Islet of Langerhans (tissue), 1 donor: ENCODE measurements around the gene MS4A5.

Experiments
- FAIRE-seq: peaks from one replicate; lab custom pipeline; 2011; peaks lifted over from hg19 to GRCh38; lab: Jason Lieb, UNC

Gene MS4A5

DNA sequence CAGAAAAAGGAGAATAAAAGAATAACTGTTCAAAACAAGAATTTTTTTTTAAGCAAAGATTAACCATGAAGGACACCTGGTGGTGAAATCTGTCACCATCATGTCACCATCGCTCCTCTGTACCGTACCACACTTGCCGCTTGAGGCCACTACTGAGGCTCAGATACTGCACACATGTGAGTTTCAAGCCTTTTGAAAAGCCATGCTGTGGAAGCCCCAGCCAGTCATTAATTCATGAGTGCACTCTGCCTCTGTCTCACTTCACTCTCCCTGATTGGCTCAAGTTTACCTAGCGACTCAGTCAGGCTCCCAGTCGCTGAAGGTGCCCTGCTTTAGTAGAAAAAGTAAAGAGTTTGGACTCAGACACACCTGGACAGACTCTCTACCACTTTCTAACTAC is 56.6 kb downstream of the MS4A5 start:
- no peak for FAIRE-seq

DNA sequence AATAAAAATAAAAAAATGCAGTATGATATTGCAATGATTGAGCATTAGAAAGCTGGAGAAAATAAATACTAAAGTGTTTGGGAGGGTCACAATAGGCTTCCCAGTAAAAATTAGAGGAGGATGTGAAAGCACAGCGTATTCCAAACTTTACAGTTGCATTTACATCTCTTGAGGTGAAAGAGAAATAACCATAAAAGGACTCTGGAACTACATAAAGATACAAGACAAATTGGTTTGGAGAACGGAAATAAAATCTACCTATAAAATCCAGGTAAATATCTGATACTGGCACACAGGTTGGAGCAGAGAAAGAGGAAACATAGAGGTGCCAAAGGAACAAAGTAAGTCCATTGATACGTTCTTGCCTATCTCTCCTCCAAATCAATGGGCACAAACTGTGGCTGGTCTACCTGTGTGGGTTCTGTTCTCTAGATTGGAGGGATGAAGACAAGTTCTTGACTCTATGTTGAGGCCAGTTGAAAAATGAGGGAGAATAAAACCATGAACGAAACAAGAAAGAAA is 63.2 kb downstream of the MS4A5 start, which contains the start of gene MS4A12:
MS4A12 (plus strand) TSS at position 291 of the 522 bp plus-strand sequence. CDS start 4,541 bp downstream, outside the sequence.
- FAIRE-seq: no peak

DNA sequence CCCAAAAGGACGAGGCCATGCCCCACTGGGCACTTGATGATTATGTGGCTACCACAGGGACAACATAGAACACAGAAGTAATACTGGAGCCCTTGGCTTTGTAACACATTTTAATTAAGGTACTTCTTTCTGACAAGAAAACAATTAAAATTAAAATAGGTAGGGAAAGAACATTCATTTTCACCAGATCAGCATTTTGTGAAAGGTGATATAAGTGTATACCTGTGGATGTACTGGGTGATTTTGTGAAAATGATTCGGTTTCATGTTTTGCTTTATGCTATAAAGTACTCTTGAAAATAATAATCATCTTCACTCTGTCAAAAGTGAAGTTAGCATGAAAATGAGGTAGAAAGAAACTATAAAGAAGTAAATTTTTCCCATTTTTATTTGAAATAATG is 64.1 kb downstream of the MS4A5 start:
- FAIRE-seq: no peak
